Gastroesophageal sphincter (tissue), 4 donors: ENCODE measurements around the gene TSPAN5. TPM values are rescaled to one million over a fixed set of nuclear protein-coding genes. Genes with fewer than 3 reads are reported as not detected.

Source experiments
- ATAC-seq: fragments of 150-250 bp; one replicate; pipeline ENCODE4 v1.9.1; 2016; ENCODE audit warnings: mild to moderate bottlenecking, moderate library complexity
- H3K27ac ChIP-seq, 4 donors: fragments of 200-600 bp; sonication (generic) in 3 of 4; 1 replicate in 3 of 4; 2 replicates in 1 of 4; pipeline ENCODE4 v1.5.1; 2016 to 2019
- H3K27me3 ChIP-seq: fragments of 200-600 bp; sonication (generic); one replicate; pipeline ENCODE4 v1.5.1; 2019
- H3K36me3 ChIP-seq, 2 donors: fragments of 200-600 bp; sonication (generic); one replicate each; pipeline ENCODE4 v1.5.1; 2019; ENCODE audit warnings: control low read depth in 1 of 2
- H3K4me1 ChIP-seq, 3 donors: fragments of 200-600 bp; sonication (generic); 1 replicate in 2 of 3; 2 replicates in 1 of 3; pipeline ENCODE4 v1.5.1; 2016 to 2019; ENCODE audit warnings: control low read depth in 2 of 3
- H3K4me3 ChIP-seq, 2 donors: fragments of 200-600 bp; sonication (generic); one replicate each; pipeline ENCODE4 v1.5.1; 2019; ENCODE audit warnings: mild to moderate bottlenecking in 1 of 2, moderate library complexity in 1 of 2
- H3K9me3 ChIP-seq, 3 donors: fragments of 200-600 bp; sonication (generic); one replicate each; pipeline ENCODE4 v1.5.1; 2017 to 2019; ENCODE audit warnings: control low read depth in 2 of 3
- EP300 ChIP-seq: sonication (generic); formaldehyde crosslinking; IDR thresholded peaks from one replicate; pipeline ENCODE4 v1.6.1; 2017; ENCODE audit warnings: antibody characterized with exemption, mild to moderate bottlenecking
- POLR2A ChIP-seq, 2 donors: fragments of 450-650 bp; IDR thresholded peaks; one replicate each; pipeline ENCODE4 v1.6.1; 2017; ENCODE audit warnings: antibody characterized with exemption in 2 of 2, mild to moderate bottlenecking in 2 of 2, moderate library complexity in 1 of 2
- POLR2AphosphoS5 ChIP-seq: sonication (generic); formaldehyde crosslinking; IDR thresholded peaks from one replicate; pipeline ENCODE4 v1.6.1; 2017; ENCODE audit warnings: antibody characterized with exemption
- WGBS, 2 donors: methylation state at CpG; one replicate each; pipeline ENCODE4 v1.1.5; 2018; ENCODE audit warnings: low coverage in 1 of 2; 5-methylcytosine and 5-hydroxymethylcytosine counted together
- total RNA-seq, 4 donors: library from RNA; depleted of rRNA; stranded (reverse); fragments of >200 nt; gene quantifications; one replicate each; pipeline ENCODE4 v1.1.0, GENCODE V29; 2016
- TF ChIP-seq, protein P1 (sequence below), 4 experiments: fragments of 200-600 bp in 2 of 4; fragments of 450-650 bp in 2 of 4; sonication (generic) in 1 of 4; IDR thresholded peaks; one replicate each; pipeline ENCODE4 v1.5.1; 2017 to 2019; ENCODE audit warnings: antibody characterized with exemption in 4 of 4, mild to moderate bottlenecking in 2 of 4, moderate library complexity in 2 of 4

Gene TSPAN5
- total RNA-seq, 4 donors from 2014 or later: 9.8 to 14.0 (median 12.2) TPM

DNA sequence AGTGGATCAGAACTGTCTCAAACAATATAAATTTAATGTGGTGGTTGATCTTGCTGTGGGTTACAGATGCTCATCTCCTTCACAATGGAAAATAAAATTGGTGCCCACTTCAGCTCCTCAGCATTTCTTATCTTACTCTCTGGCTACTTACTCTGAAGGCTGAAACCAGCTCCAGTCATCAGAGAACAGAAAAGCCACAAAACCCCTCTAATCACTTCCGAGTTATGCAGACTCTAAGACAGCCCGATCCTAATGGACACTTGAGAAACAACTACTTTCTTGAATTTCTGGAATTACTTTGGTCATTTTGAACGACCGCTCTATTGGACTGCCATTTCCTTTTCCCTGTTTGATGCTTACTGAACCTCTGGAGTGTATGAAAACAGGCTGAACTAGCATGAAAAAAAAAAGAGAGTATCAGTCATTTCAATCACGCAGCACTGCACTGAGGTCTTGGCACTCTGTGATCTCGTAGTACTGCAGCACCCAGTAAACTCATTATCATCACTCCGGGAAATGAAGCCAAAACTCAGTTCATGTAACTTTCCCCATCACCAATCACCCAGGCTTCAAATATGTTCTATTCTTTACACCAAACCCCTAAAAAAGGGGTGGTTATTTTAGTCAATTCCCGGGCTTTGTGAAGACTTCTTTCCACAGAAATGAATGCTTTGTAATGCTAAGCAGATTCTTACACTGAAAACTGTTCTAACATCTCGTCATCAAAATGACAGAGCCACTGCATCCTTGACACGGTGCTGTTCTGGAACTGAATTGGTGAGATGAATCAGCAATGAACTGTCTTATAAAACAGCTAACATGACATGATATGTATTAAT, 54.5 kb downstream of the TSPAN5 start:
- H3K36me3 ChIP-seq: no peaks in the 10 kb centered on the region
- TF ChIP-seq, protein P1, sequence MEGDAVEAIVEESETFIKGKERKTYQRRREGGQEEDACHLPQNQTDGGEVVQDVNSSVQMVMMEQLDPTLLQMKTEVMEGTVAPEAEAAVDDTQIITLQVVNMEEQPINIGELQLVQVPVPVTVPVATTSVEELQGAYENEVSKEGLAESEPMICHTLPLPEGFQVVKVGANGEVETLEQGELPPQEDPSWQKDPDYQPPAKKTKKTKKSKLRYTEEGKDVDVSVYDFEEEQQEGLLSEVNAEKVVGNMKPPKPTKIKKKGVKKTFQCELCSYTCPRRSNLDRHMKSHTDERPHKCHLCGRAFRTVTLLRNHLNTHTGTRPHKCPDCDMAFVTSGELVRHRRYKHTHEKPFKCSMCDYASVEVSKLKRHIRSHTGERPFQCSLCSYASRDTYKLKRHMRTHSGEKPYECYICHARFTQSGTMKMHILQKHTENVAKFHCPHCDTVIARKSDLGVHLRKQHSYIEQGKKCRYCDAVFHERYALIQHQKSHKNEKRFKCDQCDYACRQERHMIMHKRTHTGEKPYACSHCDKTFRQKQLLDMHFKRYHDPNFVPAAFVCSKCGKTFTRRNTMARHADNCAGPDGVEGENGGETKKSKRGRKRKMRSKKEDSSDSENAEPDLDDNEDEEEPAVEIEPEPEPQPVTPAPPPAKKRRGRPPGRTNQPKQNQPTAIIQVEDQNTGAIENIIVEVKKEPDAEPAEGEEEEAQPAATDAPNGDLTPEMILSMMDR (IDR thresholded peaks at IDR 0.05): no peak
- no peak for TF ChIP-seq POLR2AphosphoS5
- no peak for TF ChIP-seq EP300
- TF ChIP-seq POLR2A (IDR thresholded peaks at IDR 0.05): no peak
- H3K9me3 ChIP-seq: peaks cover 0 to 17% (median 0%) of the 10 kb centered on the region in 3 donors
- 62 to 63% methylated on average over 9 to 10 of the region's 10 CpGs for WGBS, 2 donors
- H3K4me3 ChIP-seq: no peak overlapping the region
- no peaks in the 10 kb centered on the region for H3K4me1 ChIP-seq
- no peak overlapping the region for H3K27ac ChIP-seq
- H3K27me3 ChIP-seq: no peaks in the 10 kb centered on the region
- no peak for ATAC-seq

DNA sequence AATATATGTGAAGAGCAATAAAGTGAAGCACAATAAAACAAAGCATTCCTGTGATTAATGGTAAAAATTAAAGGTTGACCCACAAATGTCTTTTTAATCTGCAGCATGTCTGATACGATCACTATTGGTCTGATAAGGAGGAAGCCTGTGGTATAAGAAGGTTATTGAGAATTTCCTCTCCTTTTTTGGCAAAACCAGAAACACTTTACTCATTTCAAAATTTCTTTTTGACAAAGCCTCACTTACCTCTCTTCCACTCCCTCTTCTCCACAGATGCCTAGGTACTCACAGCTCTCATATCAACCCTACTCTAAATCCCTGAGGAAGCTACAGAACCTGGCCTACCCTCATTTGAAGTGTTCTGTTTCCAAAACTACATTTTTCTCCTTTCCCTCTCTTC, 56.1 kb downstream of the TSPAN5 start:
- H3K4me1 ChIP-seq: no peaks in the 10 kb centered on the region
- H3K36me3 ChIP-seq: no peaks in the 10 kb centered on the region
- H3K27ac ChIP-seq: no peak overlapping the region
- no peak overlapping the region for H3K4me3 ChIP-seq
- ATAC-seq: no peak
- 85 to 92% methylated on average over 1 of the region's 1 CpG for WGBS, 2 donors
- peaks cover 0 to 17% (median 0%) of the 10 kb centered on the region in 3 donors for H3K9me3 ChIP-seq
- no peaks in the 10 kb centered on the region for H3K27me3 ChIP-seq
- TF ChIP-seq POLR2AphosphoS5: no peak
- TF ChIP-seq, protein P1 (IDR thresholded peaks at IDR 0.05): no peak
- TF ChIP-seq POLR2A (IDR thresholded peaks at IDR 0.05): no peak
- TF ChIP-seq EP300: no peak

DNA sequence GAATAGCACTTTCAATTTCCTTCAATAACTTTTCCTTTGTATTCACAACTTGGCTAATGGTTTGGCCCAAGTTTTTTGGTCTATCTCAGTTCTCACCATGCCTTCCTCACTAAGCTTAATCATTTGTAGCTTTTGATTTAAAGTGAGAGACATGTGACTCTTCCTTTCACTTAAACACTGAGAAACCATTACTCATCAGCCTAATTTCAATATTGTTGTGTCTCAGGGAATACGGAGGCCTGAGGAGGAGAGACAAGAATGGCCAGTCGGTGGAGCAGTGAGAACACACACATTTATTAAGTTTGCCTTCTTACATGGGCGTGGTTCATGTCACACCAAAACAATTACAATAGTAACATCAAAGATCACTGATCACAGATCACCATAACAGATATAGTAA, 56.7 kb downstream of the TSPAN5 start:
- Histone ChIP-seq H3K4me1 (no peaks in the 10 kb centered on the region), H3K36me3 (no peaks in the 10 kb centered on the region), H3K27ac (no peak overlapping the region), H3K27me3 (no peaks in the 10 kb centered on the region), H3K9me3 (peaks cover 0 to 17% (median 0%) of the 10 kb centered on the region in 3 donors), H3K4me3 (no peak overlapping the region)
- WGBS, 2 donors: 74 to 100% methylated on average over 2 to 3 of the region's 3 CpGs
- TF ChIP-seq POLR2AphosphoS5: no peak
- no peak for TF ChIP-seq EP300
- TF ChIP-seq, protein P1 (IDR thresholded peaks at IDR 0.05): no peak
- ATAC-seq: no peak

DNA sequence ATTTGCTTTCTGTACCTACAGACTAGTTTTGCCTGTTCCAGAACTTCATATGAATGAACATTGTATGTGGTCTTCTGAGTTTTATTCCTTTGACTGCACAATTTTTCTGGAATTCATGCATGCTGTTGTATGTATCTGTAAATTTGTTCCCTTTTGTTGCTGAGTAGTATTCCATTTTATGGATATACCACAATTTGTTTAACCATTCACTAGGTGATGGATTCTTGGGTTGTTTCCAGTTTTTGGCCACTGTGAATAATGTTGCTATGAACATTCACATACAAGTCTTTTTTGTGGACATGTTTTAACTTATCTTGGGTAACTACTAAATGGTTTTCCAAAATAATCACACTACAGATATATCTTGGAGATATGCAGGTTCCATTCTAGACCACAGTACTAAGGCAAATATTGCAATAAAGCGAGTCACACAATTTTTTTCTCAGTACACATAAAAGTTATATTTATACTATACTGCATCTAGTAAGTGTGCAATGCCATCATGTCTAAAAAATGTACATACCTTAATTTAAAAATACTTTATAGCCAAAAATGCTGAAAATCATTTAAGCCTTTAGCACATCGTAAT, 58.7 kb downstream of the TSPAN5 start:
- Histone ChIP-seq H3K9me3 (peaks cover 0 to 11% (median 0%) of the 10 kb centered on the region in 3 donors), H3K27ac (no peak overlapping the region), H3K36me3 (no peaks in the 10 kb centered on the region), H3K4me3 (no peak overlapping the region), H3K4me1 (no peaks in the 10 kb centered on the region), H3K27me3 (no peaks in the 10 kb centered on the region)
- TF ChIP-seq EP300 (no peak), POLR2A (IDR thresholded peaks at IDR 0.05) (no peak), POLR2AphosphoS5 (no peak)
- TF ChIP-seq, protein P1 (IDR thresholded peaks at IDR 0.05): no peak
- ATAC-seq: no peak
- 100% methylated on average over 1 to 2 of the region's 2 CpGs for WGBS, 2 donors

DNA sequence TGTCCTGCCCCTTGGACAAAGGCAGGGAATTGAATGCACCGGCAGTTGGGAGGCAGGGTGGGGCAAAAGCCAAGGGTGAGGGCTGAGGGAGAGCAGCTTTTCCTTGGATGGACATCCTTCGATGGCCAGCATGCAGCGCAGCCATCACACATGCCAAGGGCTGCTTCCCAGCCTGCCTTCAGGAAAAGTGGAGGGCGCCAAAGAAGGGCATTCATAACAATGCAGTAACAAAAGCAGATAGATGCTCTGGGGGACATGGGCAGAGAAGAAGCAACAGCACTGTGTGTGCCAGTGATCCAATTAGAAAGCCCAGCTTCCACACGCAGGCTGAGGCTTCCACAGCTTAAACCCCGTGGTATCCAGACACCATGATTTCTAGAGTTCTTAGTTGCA, 71.5 kb downstream of the TSPAN5 start:
- no peaks in the 10 kb centered on the region for H3K4me1 ChIP-seq
- no peak overlapping the region for H3K27ac ChIP-seq
- no peak overlapping the region for H3K4me3 ChIP-seq
- TF ChIP-seq POLR2A (IDR thresholded peaks at IDR 0.05) (no peak), POLR2AphosphoS5 (no peak), EP300 (no peak)
- TF ChIP-seq, protein P1 (IDR thresholded peaks at IDR 0.05): no peak
- no peaks in the 10 kb centered on the region for H3K36me3 ChIP-seq
- H3K27me3 ChIP-seq: no peaks in the 10 kb centered on the region
- WGBS, 2 donors: 81 to 90% methylated on average over 3 to 5 of the region's 6 CpGs
- ATAC-seq: no peak
- H3K9me3 ChIP-seq: no peaks in the 10 kb centered on the region
